GM12878 (cell line): Measurements from ENCODE around the gene FGF14. TPM values are rescaled to one million over a fixed set of nuclear protein-coding genes. Genes with fewer than 3 reads are reported as not detected.

ENCODE experiments used
- ATAC-seq: fragments of 200-7000 bp; cut with Tn5 transposase; 3 replicates; pipeline ENCODE4 v1.9.1; 2020; ENCODE audit warnings: mild to moderate bottlenecking, moderate library complexity
- BruUV-seq: library from RNA; stranded (reverse); fragments of 400-500 nt; replicated peaks from 2 replicates; lab custom pipeline; 2021; lab: Mats Ljungman, UMichigan
- CTCF ChIA-PET: fragments of 300-600 bp; sonication (Branson Sonifier 250); formaldehyde crosslinking; extraction: SDS; loops from one replicate; lab custom pipeline; 2021; ENCODE audit warnings: inconsistent platforms; lab: Yijun Ruan, JAX
- POLR2A ChIA-PET: fragments of 350-600 bp; formaldehyde crosslinking; extraction: SDS; loops from one replicate; lab custom pipeline; 2021; ENCODE audit warnings: inconsistent platforms; lab: Charles Lee
- RAD21 ChIA-PET: fragments of 300-600 bp; sonication (Branson Sonifier 250); formaldehyde crosslinking; loops from one replicate; lab custom pipeline; 2023; ENCODE audit warnings: antibody characterized with exemption; ENCODE audit not compliant: unreplicated experiment; lab: Charles Lee
- SMC1A ChIA-PET: fragments of 300-600 bp; sonication (Branson Sonifier 250); formaldehyde crosslinking; loops from one replicate; lab custom pipeline; 2023; ENCODE audit not compliant: unreplicated experiment, uncharacterized antibody; lab: Charles Lee
- DNase-seq: peaks from one replicate; pipeline ENCODE4 v3.0.0-alpha.2; 2011; ENCODE audit warnings: low read depth, low spot score
- FAIRE-seq: peaks from 3 replicates; lab custom pipeline; 2011; peaks lifted over from hg19 to GRCh38; lab: Jason Lieb, UNC
- H2AFZ ChIP-seq: 2 replicates; pipeline ENCODE4 v1.6.0; 2011; ENCODE audit warnings: low read depth, low read length, control low read depth; ENCODE audit not compliant: control insufficient read depth
- H3K27ac ChIP-seq: 2 replicates; pipeline ENCODE4 v1.5.1; 2011; ENCODE audit warnings: control low read depth; ENCODE audit not compliant: control insufficient read depth, insufficient read depth
- H3K27me3 ChIP-seq, 2 experiments: replicated peaks in 1 of 2; 2 replicates each; pipeline versions ENCODE4 v1.6.0 to v1.6.1; 2011; ENCODE audit warnings: low read length in 1 of 2; ENCODE audit not compliant: control insufficient read depth in 2 of 2, insufficient read depth in 2 of 2
- H3K36me3 ChIP-seq, 2 experiments: 2 replicates each; pipeline ENCODE4 v1.5.1; 2011; ENCODE audit warnings: low read length in 1 of 2; ENCODE audit not compliant: control insufficient read depth in 2 of 2, insufficient read depth in 2 of 2
- H3K4me1 ChIP-seq: 2 replicates; pipeline ENCODE4 v1.6.1; 2011; ENCODE audit warnings: mild to moderate bottlenecking, low read length, moderate library complexity, mixed read lengths; ENCODE audit not compliant: control insufficient read depth, insufficient read depth
- H3K4me2 ChIP-seq: 2 replicates; pipeline ENCODE4 v1.6.0; 2011; ENCODE audit warnings: control low read depth; ENCODE audit not compliant: control insufficient read depth, insufficient read depth
- H3K4me3 ChIP-seq: fragments of 200-600 bp; sonication (generic); 2 replicates; pipeline ENCODE4 v1.5.1; 2016
- H3K79me2 ChIP-seq: 2 replicates; pipeline ENCODE4 v1.6.0; 2011; ENCODE audit warnings: low read length; ENCODE audit not compliant: control insufficient read depth, insufficient read depth
- H3K9ac ChIP-seq: 2 replicates; pipeline ENCODE4 v1.8.0; 2011; ENCODE audit warnings: low read length, control low read depth, mixed read lengths; ENCODE audit not compliant: control insufficient read depth, insufficient read depth
- H3K9me3 ChIP-seq: replicated peaks from 3 replicates; pipeline ENCODE4 v1.5.1; 2011; ENCODE audit warnings: mild to moderate bottlenecking, low read length; ENCODE audit not compliant: control insufficient read depth, insufficient read depth
- H4K20me1 ChIP-seq: 2 replicates; pipeline ENCODE4 v1.6.0; 2011; ENCODE audit not compliant: control insufficient read depth, insufficient read depth
- CHD1 ChIP-seq: IDR thresholded peaks from 2 replicates; pipeline ENCODE4 v1.6.1; 2012; ENCODE audit warnings: low read depth, low read length, improper control_type of control experiment
- NFIC ChIP-seq: IDR thresholded peaks from 2 replicates; pipeline ENCODE4 v1.6.1; 2012; ENCODE audit warnings: low read depth, mild to moderate bottlenecking, inconsistent platforms, low read length, moderate library complexity
- PML ChIP-seq: IDR thresholded peaks from 2 replicates; pipeline ENCODE4 v1.6.1; 2012; ENCODE audit warnings: low read length, inconsistent platforms
- TBL1XR1 ChIP-seq: IDR thresholded peaks from 2 replicates; pipeline ENCODE4 v1.6.1; 2012; ENCODE audit warnings: low read depth, low read length, improper control_type of control experiment
- ZBED1 ChIP-seq: IDR thresholded peaks from 2 replicates; pipeline ENCODE4 v1.6.1; 2016; ENCODE audit warnings: borderline replicate concordance
- ZNF207 ChIP-seq: fragments of 450-650 bp; IDR thresholded peaks from 2 replicates; pipeline ENCODE4 v1.6.1; 2014; ENCODE audit warnings: antibody characterized with exemption, mild to moderate bottlenecking, borderline replicate concordance
- WGBS: methylation state at CpG from one replicate; pipeline ENCODE4 v1.1.6; 2016; ENCODE audit warnings: low lambda C conversion rate; ENCODE audit not compliant: insufficient replicate concordance, insufficient coverage; ENCODE audit errors: missing lambda C conversion rate; 5-methylcytosine and 5-hydroxymethylcytosine counted together
- in situ Hi-C: fragments of 300-500 bp; cut with MboI; formaldehyde crosslinking; loops from 9 replicates; pipeline ENCODE4 v1.14.3; 2018; ENCODE audit warnings: mixed read lengths
- intact Hi-C: fragments of 100-400 bp; cut with micrococcal nuclease; formaldehyde crosslinking; loops from one replicate; pipeline ENCODE4 v1.14.2; 2022; ENCODE audit not compliant: unreplicated experiment
- polyA plus RNA-seq, 11 experiments: library from polyadenylated mRNA; depleted of rRNA in 4 of 11; unstranded in 6 of 11; stranded (reverse) in 5 of 11; fragments of >200 nt; fragmentation: Nextera tagmentation in 4 of 11; fragmentation: Illumina TruSeq in 1 of 11; extraction: Ambion mirVana in 4 of 11; extraction: Trizol in 1 of 11; gene quantifications; 1 replicate in 1 of 11; 2 replicates in 10 of 11; pipeline versions ENCODE4 v1.2.1 to v1.2.3, GENCODE V29; 2011 to 2016; ENCODE audit warnings: inconsistent platforms in 2 of 11, missing spikeins in 2 of 11, low read depth in 1 of 11
- total RNA-seq, 4 experiments: library from RNA; depleted of rRNA in 3 of 4; stranded (reverse); fragments of >200 nt in 3 of 4; fragmentation: Illumina TruSeq in 1 of 4; extraction: Trizol in 1 of 4; gene quantifications; 2 replicates each; pipeline versions ENCODE4 v1.2.1 to v1.2.3, GENCODE V29; 2013 to 2021
- TF ChIP-seq, protein P1 (sequence below): fragments of 450-650 bp; IDR thresholded peaks from 2 replicates; pipeline ENCODE4 v1.6.1; 2014; ENCODE audit warnings: mild to moderate bottlenecking
- TF ChIP-seq, protein P2 (sequence below): IDR thresholded peaks from 2 replicates; pipeline ENCODE4 v1.6.1; 2012; ENCODE audit warnings: low read depth, low read length, improper control_type of control experiment
- TF ChIP-seq, protein P3 (sequence below): fragments of 450-650 bp; formaldehyde crosslinking; IDR thresholded peaks from 2 replicates; pipeline ENCODE4 v1.4.0; 2020; ENCODE audit warnings: mild to moderate bottlenecking, moderate library complexity
- TF ChIP-seq, protein P4 (sequence below): IDR thresholded peaks from 2 replicates; pipeline ENCODE4 v1.6.1; 2011; ENCODE audit warnings: borderline replicate concordance, low read depth, mild to moderate bottlenecking, moderate library complexity, low read length; ENCODE audit not compliant: insufficient read depth, poor library complexity, severe bottlenecking

The FGF14 gene
- total and polyA plus RNA-seq, 10 of the 15 experiments (the other 5 are each of a cell fraction or from before 2014, with no cell fraction given), result under 0.01 to 0.44 (median 0.04) TPM

DNA sequence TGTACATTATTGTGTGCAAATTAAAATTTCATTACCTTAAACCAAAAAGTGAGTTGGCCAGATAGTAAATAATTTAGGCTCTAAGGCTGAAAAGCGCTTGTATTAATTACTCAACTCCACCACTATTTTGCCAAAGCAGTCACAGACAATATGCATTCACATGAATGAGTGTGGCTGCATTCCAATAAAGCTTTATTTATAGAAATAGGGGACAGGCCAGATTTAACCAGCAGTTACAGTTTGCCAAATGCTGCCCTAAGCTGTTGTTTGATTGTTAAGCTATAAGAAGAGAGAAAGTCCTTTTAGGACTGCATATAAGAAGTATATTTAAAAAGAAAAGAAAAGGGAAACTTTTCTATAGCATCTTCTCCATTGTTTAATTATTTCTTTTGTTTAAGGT is 606.8 kb downstream of the FGF14 start:
- ChIA-PET RAD21 (no interaction called here), SMC1A (interaction anchor here (0.6 to 1.6 kb wide), 3 partner anchors 25 to 46 kb away, joined by 3 to 4 read pairs (median 3); no protein-coding TSS in a partner anchor), POLR2A (no interaction called here), CTCF (no interaction called here)
- DNase-seq, result no peak
- H3K27me3 ChIP-seq, result no peaks in the 10 kb centered on the region
- no peaks in the 10 kb centered on the region for H3K36me3 ChIP-seq
- H3K4me1 ChIP-seq, result no peaks in the 10 kb centered on the region
- H3K4me2 ChIP-seq, result no peak overlapping the region
- H3K9me3 ChIP-seq, result no peaks in the 10 kb centered on the region
- no peak for FAIRE-seq
- WGBS, result 4% methylated on average over 1 of the region's 1 CpG
- no peak for ATAC-seq
- intact Hi-C loops (loop anchor here (10.0 kb wide), 1 partner anchor 660 kb away; no protein-coding TSS in a partner anchor), in situ Hi-C loops (no loop called here)
- H3K4me3 ChIP-seq, result no peak overlapping the region
- no peak overlapping the region for H3K27ac ChIP-seq
- no TSS peak for BruUV-seq
- H2AFZ ChIP-seq, result no peak overlapping the region
- H3K79me2 ChIP-seq, result no peaks in the 10 kb centered on the region
- no peak for TF ChIP-seq TBL1XR1
- TF ChIP-seq ZNF207, result no peak
- no peaks in the 10 kb centered on the region for H4K20me1 ChIP-seq
- H3K9ac ChIP-seq, result no peak overlapping the region

DNA sequence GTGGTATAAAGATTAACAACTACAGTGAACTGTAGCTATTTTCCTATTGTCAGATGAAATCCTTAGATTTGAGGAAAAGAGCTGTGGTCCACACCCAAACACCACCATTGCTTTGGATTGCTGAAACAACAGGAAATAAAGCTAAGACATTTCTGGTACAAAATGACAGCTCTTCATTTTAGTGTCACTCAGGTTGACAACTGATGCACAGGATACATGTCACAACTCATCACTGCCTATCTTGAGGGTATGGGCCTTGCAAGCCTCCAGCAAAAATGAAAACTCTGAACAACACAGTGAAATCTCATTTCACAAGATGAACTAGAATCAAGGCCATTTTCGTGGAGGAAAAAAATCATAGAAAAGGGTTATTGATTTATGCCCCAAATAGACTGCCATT is 609.7 kb downstream of the FGF14 start:
- no peaks in the 10 kb centered on the region for H3K9me3 ChIP-seq
- H3K4me3 ChIP-seq, result no peak overlapping the region
- in situ Hi-C loops, result no loop called here
- H3K79me2 ChIP-seq, result no peaks in the 10 kb centered on the region
- no peak overlapping the region for H2AFZ ChIP-seq
- ChIA-PET RAD21 (no interaction called here), CTCF (interaction anchor here (0.7 kb wide), 1 partner anchor 327 kb away, joined by 3 read pairs; no protein-coding TSS in a partner anchor), SMC1A (no interaction called here), POLR2A (no interaction called here)
- DNase-seq, result no peak
- H3K36me3 ChIP-seq, result no peaks in the 10 kb centered on the region
- no peak for ATAC-seq
- H4K20me1 ChIP-seq, result no peaks in the 10 kb centered on the region
- no TSS peak for BruUV-seq
- no peak overlapping the region for H3K4me2 ChIP-seq
- no peak for FAIRE-seq
- H3K27me3 ChIP-seq, result no peaks in the 10 kb centered on the region; a peak in 1 of 4 replicates
- TF ChIP-seq ZBED1 (no peak), PML (no peak), NFIC (no peak), CHD1 (no peak)
- TF ChIP-seq, protein P1, sequence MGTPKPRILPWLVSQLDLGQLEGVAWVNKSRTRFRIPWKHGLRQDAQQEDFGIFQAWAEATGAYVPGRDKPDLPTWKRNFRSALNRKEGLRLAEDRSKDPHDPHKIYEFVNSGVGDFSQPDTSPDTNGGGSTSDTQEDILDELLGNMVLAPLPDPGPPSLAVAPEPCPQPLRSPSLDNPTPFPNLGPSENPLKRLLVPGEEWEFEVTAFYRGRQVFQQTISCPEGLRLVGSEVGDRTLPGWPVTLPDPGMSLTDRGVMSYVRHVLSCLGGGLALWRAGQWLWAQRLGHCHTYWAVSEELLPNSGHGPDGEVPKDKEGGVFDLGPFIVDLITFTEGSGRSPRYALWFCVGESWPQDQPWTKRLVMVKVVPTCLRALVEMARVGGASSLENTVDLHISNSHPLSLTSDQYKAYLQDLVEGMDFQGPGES, result no peak
- TF ChIP-seq, protein P2, sequence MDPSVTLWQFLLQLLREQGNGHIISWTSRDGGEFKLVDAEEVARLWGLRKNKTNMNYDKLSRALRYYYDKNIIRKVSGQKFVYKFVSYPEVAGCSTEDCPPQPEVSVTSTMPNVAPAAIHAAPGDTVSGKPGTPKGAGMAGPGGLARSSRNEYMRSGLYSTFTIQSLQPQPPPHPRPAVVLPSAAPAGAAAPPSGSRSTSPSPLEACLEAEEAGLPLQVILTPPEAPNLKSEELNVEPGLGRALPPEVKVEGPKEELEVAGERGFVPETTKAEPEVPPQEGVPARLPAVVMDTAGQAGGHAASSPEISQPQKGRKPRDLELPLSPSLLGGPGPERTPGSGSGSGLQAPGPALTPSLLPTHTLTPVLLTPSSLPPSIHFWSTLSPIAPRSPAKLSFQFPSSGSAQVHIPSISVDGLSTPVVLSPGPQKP, result no peak
- TF ChIP-seq, protein P3, sequence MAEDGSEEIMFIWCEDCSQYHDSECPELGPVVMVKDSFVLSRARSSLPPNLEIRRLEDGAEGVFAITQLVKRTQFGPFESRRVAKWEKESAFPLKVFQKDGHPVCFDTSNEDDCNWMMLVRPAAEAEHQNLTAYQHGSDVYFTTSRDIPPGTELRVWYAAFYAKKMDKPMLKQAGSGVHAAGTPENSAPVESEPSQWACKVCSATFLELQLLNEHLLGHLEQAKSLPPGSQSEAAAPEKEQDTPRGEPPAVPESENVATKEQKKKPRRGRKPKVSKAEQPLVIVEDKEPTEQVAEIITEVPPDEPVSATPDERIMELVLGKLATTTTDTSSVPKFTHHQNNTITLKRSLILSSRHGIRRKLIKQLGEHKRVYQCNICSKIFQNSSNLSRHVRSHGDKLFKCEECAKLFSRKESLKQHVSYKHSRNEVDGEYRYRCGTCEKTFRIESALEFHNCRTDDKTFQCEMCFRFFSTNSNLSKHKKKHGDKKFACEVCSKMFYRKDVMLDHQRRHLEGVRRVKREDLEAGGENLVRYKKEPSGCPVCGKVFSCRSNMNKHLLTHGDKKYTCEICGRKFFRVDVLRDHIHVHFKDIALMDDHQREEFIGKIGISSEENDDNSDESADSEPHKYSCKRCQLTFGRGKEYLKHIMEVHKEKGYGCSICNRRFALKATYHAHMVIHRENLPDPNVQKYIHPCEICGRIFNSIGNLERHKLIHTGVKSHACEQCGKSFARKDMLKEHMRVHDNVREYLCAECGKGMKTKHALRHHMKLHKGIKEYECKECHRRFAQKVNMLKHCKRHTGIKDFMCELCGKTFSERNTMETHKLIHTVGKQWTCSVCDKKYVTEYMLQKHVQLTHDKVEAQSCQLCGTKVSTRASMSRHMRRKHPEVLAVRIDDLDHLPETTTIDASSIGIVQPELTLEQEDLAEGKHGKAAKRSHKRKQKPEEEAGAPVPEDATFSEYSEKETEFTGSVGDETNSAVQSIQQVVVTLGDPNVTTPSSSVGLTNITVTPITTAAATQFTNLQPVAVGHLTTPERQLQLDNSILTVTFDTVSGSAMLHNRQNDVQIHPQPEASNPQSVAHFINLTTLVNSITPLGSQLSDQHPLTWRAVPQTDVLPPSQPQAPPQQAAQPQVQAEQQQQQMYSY, result no peak
- TF ChIP-seq, protein P4, sequence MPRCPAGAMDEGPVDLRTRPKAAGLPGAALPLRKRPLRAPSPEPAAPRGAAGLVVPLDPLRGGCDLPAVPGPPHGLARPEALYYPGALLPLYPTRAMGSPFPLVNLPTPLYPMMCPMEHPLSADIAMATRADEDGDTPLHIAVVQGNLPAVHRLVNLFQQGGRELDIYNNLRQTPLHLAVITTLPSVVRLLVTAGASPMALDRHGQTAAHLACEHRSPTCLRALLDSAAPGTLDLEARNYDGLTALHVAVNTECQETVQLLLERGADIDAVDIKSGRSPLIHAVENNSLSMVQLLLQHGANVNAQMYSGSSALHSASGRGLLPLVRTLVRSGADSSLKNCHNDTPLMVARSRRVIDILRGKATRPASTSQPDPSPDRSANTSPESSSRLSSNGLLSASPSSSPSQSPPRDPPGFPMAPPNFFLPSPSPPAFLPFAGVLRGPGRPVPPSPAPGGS, result no peak
- H3K9ac ChIP-seq, result no peak overlapping the region
- no peak overlapping the region for H3K27ac ChIP-seq
- 0% methylated on average over 1 of the region's 1 CpG for WGBS
- intact Hi-C loops, result loop anchor here (10.0 kb wide), 1 partner anchor 663 kb away; no protein-coding TSS in a partner anchor
- H3K4me1 ChIP-seq, result no peaks in the 10 kb centered on the region
